Measurements from ENCODE around the gene EVC. TPM values are rescaled to one million over a fixed set of nuclear protein-coding genes. Genes with fewer than 3 reads are reported as not detected.

Gene EVC
- total and polyA plus RNA-seq, 2 of the 8 experiments (the other 6 are each of a cell fraction or from before 2014, with no cell fraction given) = 2.6 to 9.8 TPM

GRCh38 chr4:5717449-5718158, 6.6 kb downstream of the EVC start:
- Histone ChIP-seq H3K18ac (ENCODE audit: extremely low read depth, low read length) (no peak overlapping the region), H3K79me1 (ENCODE audit: low read depth, low read length) (no peaks in the 10 kb centered on the region), H3K4me1 (replicated peaks in 1 of 4; ENCODE audit: control insufficient read depth in 3 of 4, insufficient read depth in 4 of 4, low read length in 3 of 4) (peaks cover 0 to 2% (median 0%) of the 10 kb centered on the region in 4 experiments; a peak in 2 of 7 replicates), H3K9ac (replicated peaks in 1 of 4; ENCODE audit: extremely low read depth in 1 of 4, low read depth in 3 of 4, low read length in 3 of 4) (no peak overlapping the region), H3K27me3 (replicated peaks in 1 of 4; ENCODE audit: control insufficient read depth in 3 of 4, extremely low read depth in 1 of 4, insufficient read depth in 3 of 4, low read length in 3 of 4) (peaks cover 0 to 4% (median 0%) of the 10 kb centered on the region in 4 experiments; a peak in 2 of 7 replicates), H2AFZ (ENCODE audit: low read length) (no peak overlapping the region), H3K4me3 (ENCODE audit: extremely low read depth in 1 of 4, insufficient read depth in 2 of 4, low read depth in 3 of 4, low read length in 4 of 4) (no peak overlapping the region), H3K56ac (replicated peaks; ENCODE audit: insufficient read length, low read depth, low read length) (no peak overlapping the region), H3K36me3 (ENCODE audit: control insufficient read depth in 2 of 4, insufficient read depth in 4 of 4, low read length in 3 of 4) (peaks cover 0 to 7% (median under 1%) of the 10 kb centered on the region in 4 experiments; a peak in 2 of 8 replicates), H3K4me2 (ENCODE audit: insufficient read depth in 1 of 2, low read depth in 2 of 2, low read length in 2 of 2) (no peak overlapping the region), H4K5ac (ENCODE audit: insufficient read length, low read depth, low read length) (no peak overlapping the region), H3K23ac (ENCODE audit: insufficient read length) (no peak overlapping the region), H2BK120ac (replicated peaks; ENCODE audit: low read depth, low read length) (no peak overlapping the region), H2BK5ac (ENCODE audit: low read depth, low read length) (no peak overlapping the region), H3K79me2 (ENCODE audit: control insufficient read depth in 1 of 2, insufficient read depth in 2 of 2, low read length in 2 of 2) (no peaks in the 10 kb centered on the region), H3K27ac (ENCODE audit: low read depth, low read length) (no peak overlapping the region), H2BK20ac (ENCODE audit: low read length) (no peak overlapping the region), H2BK15ac (ENCODE audit: low read length) (no peak overlapping the region), H3K9me3 (ENCODE audit: insufficient read depth in 2 of 2, low read depth in 1 of 2, low read length in 1 of 2) (peaks cover 3 to 6% of the 10 kb centered on the region in 2 experiments; a peak in 2 of 4 replicates), H3K23me2 (ENCODE audit: low read depth, low read length) (no peaks in the 10 kb centered on the region), H2AK5ac (ENCODE audit: low read depth, low read length) (no peak overlapping the region), H4K20me1 (replicated peaks in 1 of 2; ENCODE audit: control insufficient read depth in 1 of 2, insufficient read depth in 2 of 2, low read length in 2 of 2) (peaks cover 2 to 4% of the 10 kb centered on the region in 2 experiments), H3K4ac (replicated peaks; ENCODE audit: insufficient read length, low read depth, low read length) (no peak overlapping the region), H2BK12ac (ENCODE audit: low read depth, low read length) (no peak overlapping the region), H4K8ac (ENCODE audit: extremely low read depth, insufficient read depth, low read length) (no peak overlapping the region), H4K91ac (replicated peaks; ENCODE audit: insufficient read length, low read length) (no peak overlapping the region), H3K14ac (ENCODE audit: insufficient read length) (no peak overlapping the region)
- 88% methylated on average over 4 of the region's 4 CpGs; no CpG with 5 or more reads in 1 of the 2 experiments for WGBS, 2 experiments (ENCODE audit: extremely low coverage in 1 of 2, insufficient coverage in 1 of 2, insufficient read length in 1 of 2, insufficient replicate concordance in 2 of 2, low coverage in 1 of 2, low lambda C conversion rate in 2 of 2, missing lambda C conversion rate in 1 of 2)
- FAIRE-seq = no peak
- CTCF ChIA-PET (ENCODE audit: partially characterized antibody) = no interaction called here
- no peak for TF ChIP-seq PHF8 (conservative IDR thresholded peaks at IDR 0.05; ENCODE audit: low read depth, low read length)
- no peak for TF ChIP-seq ATF3 (IDR thresholded peaks at IDR 0.05; ENCODE audit: insufficient read depth, low read depth, low read length)
- TF ChIP-seq SIRT6 (IDR thresholded peaks at IDR 0.05; ENCODE audit: low read length) = no peak
- POLR2A ChIA-PET (ENCODE audit: partially characterized antibody) = no interaction called here
- DNase-seq (ENCODE audit: low read depth in 1 of 2, low spot score in 2 of 2) = no peak

Measured in H1 (cell line).